Stimulated activated CD4-positive, alpha-beta T cell treated with anti-CD3 and anti-CD28 coated beads, Interleukin-1b, Interleukin-23, amount 100 ng/mL, for 48 hours (primary cell): ENCODE results near the gene XRCC3.
"Not testable (repeated sequence)": the region's sequence is repeated elsewhere in the genome, so short reads cannot be mapped to it uniquely, and the experiment has no call there.

ENCODE experiments used
- DNase-seq: peaks from one replicate; pipeline ENCODE4 v3.0.0-alpha.2; 2020

The XRCC3 gene

GRCh38 chr14:103705118-103705503 lies 10.1 kb downstream of the XRCC3 start:
- no peak for DNase-seq

- DNase-seq, result no peak
Observed at GRCh38 chr14:103704708-103705107, 10.5 kb downstream of the XRCC3 start.

- DNase-seq, result no peak
Observed at GRCh38 chr14:103703433-103704385, 11.5 kb downstream of the XRCC3 start.

GRCh38 chr14:103702497-103703432 lies 12.5 kb downstream of the XRCC3 start:
- no peak for DNase-seq

- DNase-seq, result no peak
Observed at GRCh38 chr14:103702095-103702494, 13.2 kb downstream of the XRCC3 start.

- no peak for DNase-seq
Observed at GRCh38 chr14:103700753-103701490, 14.3 kb downstream of the XRCC3 start.

GRCh38 chr14:103699901-103700752 lies 15.1 kb downstream of the XRCC3 start:
- no peak for DNase-seq

- no peak for DNase-seq
Observed at GRCh38 chr14:103699261-103699661, 16.0 kb downstream of the XRCC3 start.

- DNase-seq, result no peak
Observed at GRCh38 chr14:103698380-103699260, 16.6 kb downstream of the XRCC3 start.

GRCh38 chr14:103697603-103698379 lies 17.5 kb downstream of the XRCC3 start:
- DNase-seq, result no peak

- DNase-seq, result no peak
Observed at GRCh38 chr14:103697206-103697602, 18.0 kb downstream of the XRCC3 start.

GRCh38 chr14:103696466-103697071 lies 18.7 kb downstream of the XRCC3 start:
- DNase-seq, result no peak

GRCh38 chr14:103696070-103696402 lies 19.2 kb downstream of the XRCC3 start:
- no peak for DNase-seq

GRCh38 chr14:103695296-103696069 lies 19.8 kb downstream of the XRCC3 start:
- no peak for DNase-seq

GRCh38 chr14:103694572-103695026 lies 20.7 kb downstream of the XRCC3 start:
- no peak for DNase-seq

GRCh38 chr14:103693515-103693914 lies 21.7 kb downstream of the XRCC3 start:
- no peak for DNase-seq

- no peak for DNase-seq
Observed at GRCh38 chr14:103692871-103693270, 22.4 kb downstream of the XRCC3 start.

- DNase-seq, result no peak
Observed at GRCh38 chr14:103692159-103692558, 23.1 kb downstream of the XRCC3 start.

GRCh38 chr14:103691655-103692054 lies 23.6 kb downstream of the XRCC3 start:
- DNase-seq, result not testable (repeated sequence)
